ENCODE data around the gene POMGNT1. TPM values are rescaled to one million over a fixed set of nuclear protein-coding genes. Genes with fewer than 3 reads are reported as not detected.

POMGNT1 gene
- total and polyA plus RNA-seq, 4 donors, result 39.8 to 132 (median 108) TPM

- Histone ChIP-seq H3K27me3 (ENCODE audit: control insufficient read depth, insufficient read depth, low read length) (no peaks in the 10 kb centered on the region), H3K9me3 (ENCODE audit: control insufficient read depth, insufficient read depth, low read length) (no peaks in the 10 kb centered on the region), H3K36me3 (ENCODE audit: control insufficient read depth, insufficient read depth, low read length) (peaks cover 55% of the 10 kb centered on the region), H3K27ac (ENCODE audit: low read depth, low read length) (no peak overlapping the region), H3K4me3 (ENCODE audit: low read depth, low read length) (no peak overlapping the region), H3K4me1 (ENCODE audit: control insufficient read depth, insufficient read depth, low read length) (peaks cover 23% of the 10 kb centered on the region)
- no peak for DNase-seq (ENCODE audit: low read depth in 4 of 6, low spot score in 6 of 6)
- over 99% methylated on average over 9 of the region's 9 CpGs for WGBS (ENCODE audit: insufficient coverage)
Measured at GRCh38 chr1:46196609-46197008, 1.6 kb downstream of the POMGNT1 start.

GRCh38 chr1:46194641-46195193 lies 3.5 kb downstream of the POMGNT1 start:
- no peak overlapping the region for H3K27ac ChIP-seq (ENCODE audit: low read depth, low read length)
- WGBS (ENCODE audit: insufficient coverage), result 81% methylated on average over 5 of the region's 5 CpGs
- H3K36me3 ChIP-seq (ENCODE audit: control insufficient read depth, insufficient read depth, low read length), result peaks cover 72% of the 10 kb centered on the region
- no peaks in the 10 kb centered on the region for H3K27me3 ChIP-seq (ENCODE audit: control insufficient read depth, insufficient read depth, low read length)
- H3K4me3 ChIP-seq (ENCODE audit: low read depth, low read length), result no peak overlapping the region
- peaks cover 23% of the 10 kb centered on the region for H3K4me1 ChIP-seq (ENCODE audit: control insufficient read depth, insufficient read depth, low read length)
- no peaks in the 10 kb centered on the region for H3K9me3 ChIP-seq (ENCODE audit: control insufficient read depth, insufficient read depth, low read length)
- no peak for DNase-seq (ENCODE audit: low read depth in 4 of 6, low spot score in 6 of 6)

- Histone ChIP-seq H3K27me3 (ENCODE audit: control insufficient read depth, insufficient read depth, low read length) (no peaks in the 10 kb centered on the region), H3K4me3 (ENCODE audit: low read depth, low read length) (no peak overlapping the region), H3K9me3 (ENCODE audit: control insufficient read depth, insufficient read depth, low read length) (no peaks in the 10 kb centered on the region), H3K27ac (ENCODE audit: low read depth, low read length) (no peak overlapping the region), H3K4me1 (ENCODE audit: control insufficient read depth, insufficient read depth, low read length) (peaks cover 21% of the 10 kb centered on the region), H3K36me3 (ENCODE audit: control insufficient read depth, insufficient read depth, low read length) (peaks cover 78% of the 10 kb centered on the region)
- 82% methylated on average over 5 of the region's 9 CpGs for WGBS (ENCODE audit: insufficient coverage)
- no peak for DNase-seq (ENCODE audit: low read depth in 4 of 6, low spot score in 6 of 6)
Measured at GRCh38 chr1:46193984-46194570, 4.2 kb downstream of the POMGNT1 start.

GRCh38 chr1:46193285-46193684 lies 4.9 kb downstream of the POMGNT1 start:
- H3K9me3 ChIP-seq (ENCODE audit: control insufficient read depth, insufficient read depth, low read length), result no peaks in the 10 kb centered on the region
- H3K27me3 ChIP-seq (ENCODE audit: control insufficient read depth, insufficient read depth, low read length), result no peaks in the 10 kb centered on the region
- H3K27ac ChIP-seq (ENCODE audit: low read depth, low read length), result no peak overlapping the region
- 100% methylated on average over 5 of the region's 7 CpGs for WGBS (ENCODE audit: insufficient coverage)
- peaks cover 84% of the 10 kb centered on the region for H3K36me3 ChIP-seq (ENCODE audit: control insufficient read depth, insufficient read depth, low read length)
- H3K4me1 ChIP-seq (ENCODE audit: control insufficient read depth, insufficient read depth, low read length), result peaks cover 14% of the 10 kb centered on the region
- DNase-seq (ENCODE audit: low read depth in 4 of 6, low spot score in 6 of 6), result no peak
- H3K4me3 ChIP-seq (ENCODE audit: low read depth, low read length), result no peak overlapping the region

- Histone ChIP-seq H3K4me1 (ENCODE audit: control insufficient read depth, insufficient read depth, low read length) (peaks cover 5% of the 10 kb centered on the region), H3K27ac (ENCODE audit: low read depth, low read length) (no peak overlapping the region), H3K27me3 (ENCODE audit: control insufficient read depth, insufficient read depth, low read length) (no peaks in the 10 kb centered on the region), H3K9me3 (ENCODE audit: control insufficient read depth, insufficient read depth, low read length) (no peaks in the 10 kb centered on the region), H3K4me3 (ENCODE audit: low read depth, low read length) (no peak overlapping the region), H3K36me3 (ENCODE audit: control insufficient read depth, insufficient read depth, low read length) (peaks cover 92% of the 10 kb centered on the region)
- DNase-seq (ENCODE audit: low read depth in 4 of 6, low spot score in 6 of 6), result no peak
- WGBS (ENCODE audit: insufficient coverage), result 96% methylated on average over 7 of the region's 10 CpGs
Measured at GRCh38 chr1:46192171-46192570, 6.1 kb downstream of the POMGNT1 start.

- Histone ChIP-seq H3K9me3 (ENCODE audit: control insufficient read depth, insufficient read depth, low read length) (no peaks in the 10 kb centered on the region), H3K4me3 (ENCODE audit: low read depth, low read length) (no peak overlapping the region), H3K36me3 (ENCODE audit: control insufficient read depth, insufficient read depth, low read length) (peaks cover 84% of the 10 kb centered on the region), H3K27me3 (ENCODE audit: control insufficient read depth, insufficient read depth, low read length) (no peaks in the 10 kb centered on the region), H3K27ac (ENCODE audit: low read depth, low read length) (no peak overlapping the region), H3K4me1 (ENCODE audit: control insufficient read depth, insufficient read depth, low read length) (no peaks in the 10 kb centered on the region)
- 87% methylated on average over 6 of the region's 9 CpGs for WGBS (ENCODE audit: insufficient coverage)
- DNase-seq (ENCODE audit: low read depth in 4 of 6, low spot score in 6 of 6), result no peak
Measured at GRCh38 chr1:46191033-46191701, 7.1 kb downstream of the POMGNT1 start.

- Histone ChIP-seq H3K27me3 (ENCODE audit: control insufficient read depth, insufficient read depth, low read length) (no peaks in the 10 kb centered on the region), H3K4me3 (ENCODE audit: low read depth, low read length) (no peak overlapping the region), H3K27ac (ENCODE audit: low read depth, low read length) (no peak overlapping the region), H3K4me1 (ENCODE audit: control insufficient read depth, insufficient read depth, low read length) (no peaks in the 10 kb centered on the region), H3K9me3 (ENCODE audit: control insufficient read depth, insufficient read depth, low read length) (no peaks in the 10 kb centered on the region), H3K36me3 (ENCODE audit: control insufficient read depth, insufficient read depth, low read length) (peaks cover 78% of the 10 kb centered on the region)
- no peak for DNase-seq (ENCODE audit: low read depth in 4 of 6, low spot score in 6 of 6)
- WGBS (ENCODE audit: insufficient coverage), result 93% methylated on average over 1 of the region's 3 CpGs
Measured at GRCh38 chr1:46190539-46190938, 7.7 kb downstream of the POMGNT1 start.

GRCh38 chr1:46188295-46189030 lies 9.8 kb downstream of the POMGNT1 start:
- no peak for DNase-seq (ENCODE audit: low read depth in 4 of 6, low spot score in 6 of 6)
- Histone ChIP-seq H3K36me3 (ENCODE audit: control insufficient read depth, insufficient read depth, low read length) (peaks cover 59% of the 10 kb centered on the region), H3K27ac (ENCODE audit: low read depth, low read length) (no peak overlapping the region), H3K27me3 (ENCODE audit: control insufficient read depth, insufficient read depth, low read length) (no peaks in the 10 kb centered on the region), H3K4me3 (ENCODE audit: low read depth, low read length) (no peak overlapping the region), H3K9me3 (ENCODE audit: control insufficient read depth, insufficient read depth, low read length) (no peaks in the 10 kb centered on the region), H3K4me1 (ENCODE audit: control insufficient read depth, insufficient read depth, low read length) (peaks cover 3% of the 10 kb centered on the region)
- WGBS (ENCODE audit: insufficient coverage), result 84% methylated on average over 4 of the region's 6 CpGs

GRCh38 chr1:46187106-46187869 lies 10.9 kb downstream of the POMGNT1 start:
- Histone ChIP-seq H3K36me3 (ENCODE audit: control insufficient read depth, insufficient read depth, low read length) (peaks cover 47% of the 10 kb centered on the region), H3K9me3 (ENCODE audit: control insufficient read depth, insufficient read depth, low read length) (no peaks in the 10 kb centered on the region), H3K4me3 (ENCODE audit: low read depth, low read length) (no peak overlapping the region), H3K27ac (ENCODE audit: low read depth, low read length) (no peak overlapping the region), H3K27me3 (ENCODE audit: control insufficient read depth, insufficient read depth, low read length) (no peaks in the 10 kb centered on the region), H3K4me1 (ENCODE audit: control insufficient read depth, insufficient read depth, low read length) (peaks cover 12% of the 10 kb centered on the region)
- WGBS (ENCODE audit: insufficient coverage), result 91% methylated on average over 7 of the region's 8 CpGs
- DNase-seq (ENCODE audit: low read depth in 4 of 6, low spot score in 6 of 6), result no peak

All from spinal cord (tissue), 10 donors.